ENCODE data around the gene NACA2. TPM values are rescaled to one million over a fixed set of nuclear protein-coding genes. Genes with fewer than 3 reads are reported as not detected.
A peak's percentile ranks its signal among the peaks of the same experiment; 100 is the strongest.

The NACA2 gene
- polyA plus RNA-seq, 2 of the 4 experiments (the other 2 are of a cell fraction): 0.34 to 0.40 TPM

- WGBS (ENCODE audit: missing lambda C conversion rate): 94% methylated on average over 1 of the region's 1 CpG
- Histone ChIP-seq H3K9me3 (peaks cover 19% of the 10 kb centered on the region; the same call in 2 of the 3 replicates), H3K4me2 (no peak overlapping the region), H3K27ac (no peak overlapping the region), H3K4me3 (no peak overlapping the region), H3K4me1 (no peaks in the 10 kb centered on the region)
- no peak for ATAC-seq
- CTCF ChIA-PET: interaction anchor here (0.6 to 2.9 kb wide), 5 partner anchors 23 to 778 kb away, joined by 4 to 10 read pairs (median 5); no protein-coding TSS in a partner anchor
- POLR2A ChIA-PET: no interaction called here
- DNase-seq (ENCODE audit: low read depth in 1 of 2, low spot score in 1 of 2): no peak
- TF ChIP-seq FOSL2 (IDR thresholded peaks at IDR 0.05) (no peak), FOSL2 (CRISPR knock-in tag; IDR thresholded peaks at IDR 0.05) (no peak), HOXB13 (CRISPR knock-in tag; IDR thresholded peaks at IDR 0.05; ENCODE audit: low read depth) (no peak), SMC3 (IDR thresholded peaks at IDR 0.05) (no peak), HOXA7 (CRISPR knock-in tag; IDR thresholded peaks at IDR 0.05) (no peak), RFX5 (IDR thresholded peaks at IDR 0.05) (no peak), RARB (CRISPR knock-in tag; IDR thresholded peaks at IDR 0.05) (no peak), JUN (IDR thresholded peaks at IDR 0.05) (no peak), POLR2AphosphoS2 (conservative IDR thresholded peaks at IDR 0.05; ENCODE audit: low read length) (no peak), RNF2 (IDR thresholded peaks at IDR 0.05; ENCODE audit: borderline replicate concordance, low read depth) (no peak), CBX8 (IDR thresholded peaks at IDR 0.05) (no peak), BHLHE40 (IDR thresholded peaks at IDR 0.05; ENCODE audit: low read depth, low read length) (no peak), ZSCAN20 (CRISPR knock-in tag; IDR thresholded peaks at IDR 0.05) (no peak)
- TF ChIP-seq, protein P1, sequence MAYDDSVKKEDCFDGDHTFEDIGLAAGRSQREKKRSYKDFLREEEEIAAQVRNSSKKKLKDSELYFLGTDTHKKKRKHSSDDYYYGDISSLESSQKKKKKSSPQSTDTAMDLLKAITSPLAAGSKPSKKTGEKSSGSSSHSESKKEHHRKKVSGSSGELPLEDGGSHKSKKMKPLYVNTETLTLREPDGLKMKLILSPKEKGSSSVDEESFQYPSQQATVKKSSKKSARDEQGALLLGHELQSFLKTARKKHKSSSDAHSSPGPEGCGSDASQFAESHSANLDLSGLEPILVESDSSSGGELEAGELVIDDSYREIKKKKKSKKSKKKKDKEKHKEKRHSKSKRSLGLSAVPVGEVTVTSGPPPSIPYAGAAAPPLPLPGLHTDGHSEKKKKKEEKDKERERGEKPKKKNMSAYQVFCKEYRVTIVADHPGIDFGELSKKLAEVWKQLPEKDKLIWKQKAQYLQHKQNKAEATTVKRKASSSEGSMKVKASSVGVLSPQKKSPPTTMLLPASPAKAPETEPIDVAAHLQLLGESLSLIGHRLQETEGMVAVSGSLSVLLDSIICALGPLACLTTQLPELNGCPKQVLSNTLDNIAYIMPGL (CRISPR knock-in tag; IDR thresholded peaks at IDR 0.05; ENCODE audit: borderline replicate concordance): no peak
- TF ChIP-seq, protein P2, sequence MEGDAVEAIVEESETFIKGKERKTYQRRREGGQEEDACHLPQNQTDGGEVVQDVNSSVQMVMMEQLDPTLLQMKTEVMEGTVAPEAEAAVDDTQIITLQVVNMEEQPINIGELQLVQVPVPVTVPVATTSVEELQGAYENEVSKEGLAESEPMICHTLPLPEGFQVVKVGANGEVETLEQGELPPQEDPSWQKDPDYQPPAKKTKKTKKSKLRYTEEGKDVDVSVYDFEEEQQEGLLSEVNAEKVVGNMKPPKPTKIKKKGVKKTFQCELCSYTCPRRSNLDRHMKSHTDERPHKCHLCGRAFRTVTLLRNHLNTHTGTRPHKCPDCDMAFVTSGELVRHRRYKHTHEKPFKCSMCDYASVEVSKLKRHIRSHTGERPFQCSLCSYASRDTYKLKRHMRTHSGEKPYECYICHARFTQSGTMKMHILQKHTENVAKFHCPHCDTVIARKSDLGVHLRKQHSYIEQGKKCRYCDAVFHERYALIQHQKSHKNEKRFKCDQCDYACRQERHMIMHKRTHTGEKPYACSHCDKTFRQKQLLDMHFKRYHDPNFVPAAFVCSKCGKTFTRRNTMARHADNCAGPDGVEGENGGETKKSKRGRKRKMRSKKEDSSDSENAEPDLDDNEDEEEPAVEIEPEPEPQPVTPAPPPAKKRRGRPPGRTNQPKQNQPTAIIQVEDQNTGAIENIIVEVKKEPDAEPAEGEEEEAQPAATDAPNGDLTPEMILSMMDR (IDR thresholded peaks at IDR 0.05): no peak
- FAIRE-seq: no peak
These were observed 45.6 kb downstream of the NACA2 start for GRCh38 chr17:61545335-61545938.

DNA sequence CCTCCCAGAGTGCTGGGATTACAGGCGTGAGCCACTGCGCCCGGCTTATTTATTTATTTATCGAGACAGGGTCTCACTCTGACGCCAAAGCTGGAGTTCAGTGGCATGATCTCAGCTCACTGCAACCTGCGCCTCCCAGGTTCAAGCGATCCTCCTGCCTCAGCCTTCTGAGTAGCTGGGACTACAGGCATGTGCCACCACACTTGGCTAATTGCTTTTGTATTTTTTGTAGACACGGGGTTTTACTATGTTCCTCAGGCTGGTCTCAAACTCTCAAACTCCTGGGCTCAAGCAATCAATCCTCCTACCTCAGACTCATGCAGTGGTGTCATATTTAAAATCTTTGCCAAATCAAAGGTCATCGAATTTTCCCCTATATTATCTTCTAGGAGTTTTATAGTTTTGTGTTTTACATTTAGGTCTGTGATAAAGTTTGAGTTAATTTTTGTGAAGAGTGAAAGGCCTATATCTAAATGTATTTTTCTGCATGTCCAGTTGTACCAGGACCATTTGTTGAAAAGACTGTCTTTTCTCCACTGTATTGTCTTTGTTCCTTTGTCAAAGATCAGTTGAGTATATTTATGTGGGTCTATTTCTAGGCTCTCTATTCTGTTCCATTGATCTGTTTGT, 47.1 kb downstream of the NACA2 start:
- CTCF ChIA-PET: interaction anchor here (0.9 to 2.9 kb wide), 8 partner anchors 18 to 132 kb away, joined by 3 to 10 read pairs (median 4); no protein-coding TSS in a partner anchor
- H3K4me2 ChIP-seq: no peak overlapping the region
- no peaks in the 10 kb centered on the region for H3K4me1 ChIP-seq
- DNase-seq (ENCODE audit: low read depth in 1 of 2, low spot score in 1 of 2): no peak
- H3K4me3 ChIP-seq: no peak overlapping the region
- peak; percentile 7 for FAIRE-seq
- H3K27ac ChIP-seq: no peak overlapping the region
- ATAC-seq: no peak
- H3K9me3 ChIP-seq: peaks cover 26% of the 10 kb centered on the region
- POLR2A ChIA-PET: no interaction called here
- no peak for TF ChIP-seq CEBPB (IDR thresholded peaks at IDR 0.05)
- no peak for TF ChIP-seq JUN (IDR thresholded peaks at IDR 0.05)
- TF ChIP-seq, protein P3, sequence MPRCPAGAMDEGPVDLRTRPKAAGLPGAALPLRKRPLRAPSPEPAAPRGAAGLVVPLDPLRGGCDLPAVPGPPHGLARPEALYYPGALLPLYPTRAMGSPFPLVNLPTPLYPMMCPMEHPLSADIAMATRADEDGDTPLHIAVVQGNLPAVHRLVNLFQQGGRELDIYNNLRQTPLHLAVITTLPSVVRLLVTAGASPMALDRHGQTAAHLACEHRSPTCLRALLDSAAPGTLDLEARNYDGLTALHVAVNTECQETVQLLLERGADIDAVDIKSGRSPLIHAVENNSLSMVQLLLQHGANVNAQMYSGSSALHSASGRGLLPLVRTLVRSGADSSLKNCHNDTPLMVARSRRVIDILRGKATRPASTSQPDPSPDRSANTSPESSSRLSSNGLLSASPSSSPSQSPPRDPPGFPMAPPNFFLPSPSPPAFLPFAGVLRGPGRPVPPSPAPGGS (IDR thresholded peaks at IDR 0.05): no peak
- TF ChIP-seq MAX (IDR thresholded peaks at IDR 0.05): no peak
- WGBS (ENCODE audit: missing lambda C conversion rate): 71% methylated on average over 9 of the region's 9 CpGs
